GM19467 (cell line): ENCODE data around the gene CACNG5.

ENCODE experiments used
- ATAC-seq: cut with Tn5 transposase; IDR thresholded peaks from one replicate; pipeline ENCODE4 v1.9.1; 2021; ENCODE audit warnings: mild to moderate bottlenecking, moderate library complexity; ENCODE audit not compliant: unreplicated experiment

Gene CACNG5

DNA sequence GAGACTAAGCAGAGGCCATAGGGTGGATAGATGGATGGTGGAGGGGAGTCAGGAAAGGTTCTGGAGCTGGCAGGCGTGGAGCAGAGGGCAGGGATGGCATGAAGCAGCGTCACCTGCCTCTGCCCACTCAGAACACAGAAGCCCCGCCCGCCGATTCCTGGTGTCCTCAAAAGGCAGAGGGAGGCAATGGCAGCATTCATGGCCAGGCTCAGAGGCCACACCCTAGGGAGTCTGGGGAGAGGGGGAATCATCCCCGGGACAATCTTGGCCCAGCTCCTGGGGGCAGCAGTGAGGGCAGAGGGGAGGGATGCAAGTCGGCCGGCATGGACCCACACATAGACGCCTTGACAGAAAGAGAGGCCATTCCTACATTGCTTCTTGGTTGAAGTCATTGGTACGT, 68.9 kb downstream of the CACNG5 start:
- ATAC-seq: no peak

GRCh38 chr17:66904760-66905624, 70.1 kb downstream of the CACNG5 start:
- ATAC-seq: no peak

DNA sequence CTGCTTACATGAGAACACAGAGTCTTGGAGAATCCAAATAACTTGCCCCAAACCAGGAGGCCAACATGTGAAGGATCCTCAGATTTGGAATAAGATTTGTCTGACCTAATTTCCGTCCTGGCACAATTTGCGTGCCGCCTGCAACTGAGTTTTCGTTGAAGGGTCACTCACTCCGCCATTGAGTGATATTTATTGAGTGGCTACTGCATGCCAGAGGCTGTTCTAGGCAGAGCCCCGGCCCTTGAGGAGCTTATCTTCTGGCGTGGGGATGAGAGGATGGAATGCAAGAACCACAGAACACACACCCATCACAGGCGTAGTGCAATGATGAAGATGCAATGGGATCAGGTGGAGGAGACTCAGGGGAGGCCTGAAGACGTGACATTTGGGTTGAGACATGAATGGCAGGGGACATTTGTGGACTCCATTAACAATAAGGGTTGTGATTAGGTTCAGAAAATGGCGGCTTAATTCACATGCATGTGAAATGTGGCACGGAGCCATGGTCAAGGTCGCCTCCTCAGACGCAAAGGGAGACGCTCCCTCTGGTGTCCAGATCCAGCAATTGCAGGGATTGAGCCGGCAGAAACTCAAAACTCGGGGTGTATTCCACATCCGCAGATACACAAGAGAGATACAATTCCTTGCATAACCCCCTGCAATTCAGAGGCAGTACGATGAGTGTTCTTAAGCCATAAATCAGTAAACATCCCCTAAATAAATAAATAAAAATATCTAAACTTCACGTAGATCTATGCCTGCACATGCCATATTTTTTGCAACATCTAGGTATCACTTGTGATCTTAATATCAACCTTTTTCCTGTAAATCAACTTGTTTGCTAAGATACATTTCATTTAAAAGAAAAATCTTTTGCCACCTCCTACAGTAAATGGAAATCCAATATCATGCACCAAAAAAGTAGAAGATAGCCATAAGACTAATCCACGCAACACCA, 71.7 kb downstream of the CACNG5 start:
- ATAC-seq: no peak

- ATAC-seq: no peak
Measured at GRCh38 chr17:66909804-66910373, 75.0 kb downstream of the CACNG5 start.

DNA sequence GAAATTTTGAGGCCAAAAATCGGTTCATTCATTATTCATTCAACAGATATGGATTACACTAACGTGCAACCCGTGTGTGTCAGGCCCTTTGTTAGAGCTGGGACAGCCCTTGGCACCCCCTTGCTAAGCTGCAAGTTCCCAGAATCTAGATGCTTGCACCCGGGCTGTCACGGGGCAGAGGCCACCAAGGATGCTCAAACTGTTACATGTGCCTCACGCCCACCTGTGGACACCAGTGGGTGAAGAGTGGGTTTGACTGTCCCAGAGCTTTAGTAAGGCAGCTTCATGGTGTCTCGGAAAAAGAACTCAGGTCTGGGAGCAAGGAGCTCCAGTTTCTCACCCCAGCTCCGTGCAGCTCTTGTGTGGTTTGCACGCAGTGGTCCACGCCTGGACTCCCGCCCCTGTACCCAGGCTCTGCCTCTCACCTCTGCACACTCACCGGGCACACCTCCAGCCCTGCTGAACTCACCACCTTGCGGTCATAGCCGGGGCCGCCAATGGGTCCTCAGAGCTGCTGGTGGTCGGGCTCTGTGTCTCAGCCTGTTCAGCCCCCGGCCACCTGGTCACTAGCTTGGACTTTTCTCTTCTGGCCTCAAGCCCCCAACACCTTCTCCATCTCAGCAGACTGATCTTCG, 75.9 kb downstream of the CACNG5 start:
- ATAC-seq: no peak

DNA sequence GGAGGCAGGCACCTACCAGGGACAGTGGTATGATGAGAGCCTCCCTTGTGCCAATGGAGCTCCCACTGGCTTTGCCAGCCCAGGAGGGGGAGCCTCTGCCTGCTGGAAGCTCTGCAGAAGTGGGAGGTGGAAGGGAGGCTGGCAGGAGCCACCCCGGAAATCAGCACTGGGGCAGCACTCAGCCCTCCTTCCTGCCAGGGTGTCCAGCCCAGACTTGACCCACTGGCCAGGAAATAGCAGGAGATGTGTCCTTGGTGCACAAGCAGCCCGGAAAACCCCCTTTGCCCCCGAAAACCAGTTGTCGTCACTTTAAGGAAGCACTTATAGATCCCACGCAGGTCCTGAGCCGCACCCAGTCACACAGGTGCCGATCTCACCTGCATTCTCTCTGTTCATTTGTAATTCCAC, 80.3 kb downstream of the CACNG5 start:
- ATAC-seq: no peak

GRCh38 chr17:66915792-66916191, 80.9 kb downstream of the CACNG5 start:
- no peak for ATAC-seq

GRCh38 chr17:66916946-66917345, 82.0 kb downstream of the CACNG5 start:
- ATAC-seq: no peak

GRCh38 chr17:66918896-66919295, 84.0 kb downstream of the CACNG5 start:
- ATAC-seq: no peak

DNA sequence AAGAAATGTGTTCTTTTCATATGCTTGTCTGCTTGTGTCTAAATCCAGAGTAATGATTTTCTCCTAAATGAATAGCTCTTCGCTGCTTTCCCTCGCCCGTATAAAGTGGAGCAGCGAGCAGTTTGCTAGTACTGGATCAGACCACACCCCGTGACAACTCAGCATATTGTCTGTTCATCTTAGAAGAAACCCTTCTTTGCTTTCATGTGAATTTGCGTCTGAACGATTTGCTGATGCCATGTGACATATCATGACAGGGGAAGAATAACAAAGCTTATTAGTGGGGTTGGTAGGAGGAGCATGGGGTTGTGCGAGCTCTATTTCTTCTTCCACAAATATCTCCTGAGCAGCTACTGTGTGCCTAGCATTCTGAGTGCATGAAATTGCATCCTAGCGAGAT, 85.5 kb downstream of the CACNG5 start:
- ATAC-seq: no peak

DNA sequence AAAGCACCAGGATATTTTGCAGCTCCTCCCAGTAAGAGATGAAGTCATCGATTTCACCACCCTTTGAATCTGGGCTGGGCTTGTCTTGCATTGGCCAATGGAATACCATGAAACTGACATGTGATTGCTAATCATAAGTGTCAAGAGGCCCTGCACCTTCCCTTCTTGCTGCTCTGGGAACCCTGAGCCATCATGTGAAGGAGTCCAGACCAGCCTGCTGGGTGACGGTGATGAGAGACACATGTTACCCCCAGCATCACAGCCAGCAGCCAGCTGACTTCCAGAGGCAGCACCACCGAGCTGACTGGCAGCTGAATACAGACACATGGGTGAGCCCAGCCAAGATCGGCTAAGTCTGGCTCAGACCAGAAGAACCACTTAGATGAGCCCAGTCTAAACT, 86.0 kb downstream of the CACNG5 start:
- no peak for ATAC-seq

GRCh38 chr17:66923886-66924285, 89.0 kb downstream of the CACNG5 start:
- ATAC-seq: no peak

GRCh38 chr17:66925811-66926500, 91.0 kb downstream of the CACNG5 start:
- no peak for ATAC-seq

- no peak for ATAC-seq
Measured at GRCh38 chr17:66928949-66929348, 94.0 kb downstream of the CACNG5 start.

GRCh38 chr17:66929591-66929990, 94.7 kb downstream of the CACNG5 start:
- no peak for ATAC-seq

- no peak for ATAC-seq
Measured at GRCh38 chr17:66930933-66931332, 96.0 kb downstream of the CACNG5 start.

- no peak for ATAC-seq
Measured at GRCh38 chr17:66932311-66932710, 97.4 kb downstream of the CACNG5 start.

DNA sequence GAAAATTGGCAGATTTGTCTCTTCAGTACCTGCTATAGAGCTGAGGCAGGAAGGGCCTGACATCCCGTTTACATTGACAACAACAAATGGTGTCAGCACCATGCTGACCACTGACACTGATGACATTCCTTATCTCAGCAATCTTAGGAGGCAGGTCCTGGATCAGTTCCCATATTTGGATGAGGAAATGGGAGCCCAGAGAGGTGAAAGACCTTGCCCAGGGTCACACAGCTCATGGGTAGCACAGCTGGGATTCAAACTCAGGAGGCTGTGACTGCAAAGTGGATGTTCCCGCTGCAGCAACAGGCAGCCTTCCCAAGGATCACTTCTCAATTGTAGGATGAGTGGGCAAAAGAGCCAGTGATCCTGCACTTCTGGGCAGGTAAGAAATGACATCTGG, 99.1 kb downstream of the CACNG5 start:
- ATAC-seq: no peak
